ENCODE measurements around the gene OR7D4. TPM values are rescaled to one million over a fixed set of nuclear protein-coding genes. Genes with fewer than 3 reads are reported as not detected.
"Not testable (repeated sequence)": the region's sequence is repeated elsewhere in the genome, so short reads cannot be mapped to it uniquely, and the experiment has no call there.

OR7D4 gene
- total RNA-seq: not detected

- no peak for DNase-seq (ENCODE audit: low read depth in 2 of 3, low spot score in 2 of 3)
Measured at GRCh38 chr19:9219489-9219888, at the start of gene OR7D4. Gene OR7D4 (minus strand): TSS chr19:9219589. CDS start chr19:9214837, 4,752 bp downstream.

DNA sequence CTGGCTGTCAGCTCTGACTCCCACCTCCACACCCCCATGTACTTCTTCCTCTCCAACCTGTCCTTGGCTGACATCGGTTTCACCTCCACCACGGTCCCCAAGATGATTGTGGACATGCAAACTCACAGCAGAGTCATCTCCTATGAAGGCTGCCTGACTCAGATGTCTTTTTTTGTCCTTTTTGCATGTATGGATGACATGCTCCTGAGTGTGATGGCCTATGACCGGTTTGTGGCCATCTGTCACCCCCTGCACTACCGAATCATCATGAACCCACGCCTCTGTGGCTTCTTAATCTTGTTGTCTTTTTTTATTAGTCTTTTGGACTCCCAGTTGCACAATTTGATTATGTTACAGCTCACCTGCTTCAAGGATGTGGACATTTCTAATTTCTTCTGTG lies 31.8 kb upstream of the OR7D4 start:
- no peak for DNase-seq (ENCODE audit: low read depth in 2 of 3, low spot score in 2 of 3)

DNA sequence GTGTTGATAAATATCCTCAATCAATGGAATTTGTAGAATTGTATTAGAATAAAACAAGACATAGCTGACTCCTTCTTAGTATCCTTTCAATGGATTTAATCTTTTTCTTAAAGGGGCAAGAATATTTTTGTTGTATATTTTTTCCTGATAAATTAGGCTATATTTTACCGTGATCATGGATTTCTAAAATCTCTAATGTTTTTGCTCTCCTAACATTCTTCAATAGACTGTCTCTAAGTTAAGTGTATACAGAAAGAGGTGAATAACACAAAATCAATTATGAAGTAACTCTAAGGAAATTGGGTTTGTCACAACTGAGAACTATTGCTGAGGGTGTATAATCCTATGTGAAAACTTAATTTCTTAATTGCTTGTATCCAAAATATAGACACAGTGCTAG lies 31.2 kb upstream of the OR7D4 start, which contains the start of gene OR7E24:
OR7E24 (plus strand) TSS at position 301 of the 400 bp plus-strand sequence. CDS start 114 bp downstream, outside the sequence.
- no peak for DNase-seq (ENCODE audit: low read depth in 2 of 3, low spot score in 2 of 3)

DNA sequence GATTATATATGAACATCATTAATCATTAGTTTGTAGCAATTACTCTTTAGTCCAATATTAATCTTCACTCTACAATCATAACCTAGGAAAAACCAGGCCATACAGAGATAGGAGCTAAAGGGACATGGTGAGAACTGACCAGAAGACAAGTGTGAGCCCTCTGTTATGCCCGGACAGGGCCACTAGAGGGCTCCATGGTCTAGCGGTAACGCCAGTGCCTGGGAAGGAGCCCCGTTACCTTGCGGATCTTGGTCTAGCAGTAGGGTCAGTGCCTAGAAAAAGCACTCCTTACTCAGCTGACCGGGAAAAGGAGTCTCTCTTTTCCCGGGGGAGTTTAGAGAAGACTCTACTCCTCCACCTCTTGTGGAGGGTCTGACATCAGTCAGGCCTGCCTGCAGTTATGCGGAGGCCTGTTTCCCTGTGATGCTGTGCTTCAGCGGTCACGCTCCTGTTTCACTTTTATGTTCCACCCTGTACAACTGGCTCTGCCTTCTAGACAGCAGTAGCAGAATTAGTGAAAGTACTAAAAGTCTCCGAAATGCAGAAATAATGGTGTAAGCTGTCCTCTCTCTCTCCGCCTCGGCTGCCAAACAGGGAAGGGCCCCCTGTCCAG lies 13.8 kb downstream of the OR7D4 start:
- peak; percentile 16 to 70 (median 38) for DNase-seq (ENCODE audit: low read depth in 2 of 3, low spot score in 2 of 3)

- DNase-seq (ENCODE audit: low read depth in 2 of 3, low spot score in 2 of 3): not testable (repeated sequence)
Measured at GRCh38 chr19:9198044-9198443, 21.3 kb downstream of the OR7D4 start.

GRCh38 chr19:9189535-9189934 lies 29.9 kb downstream of the OR7D4 start:
- DNase-seq (ENCODE audit: low read depth in 2 of 3, low spot score in 2 of 3): no peak

- DNase-seq (ENCODE audit: low read depth in 2 of 3, low spot score in 2 of 3): no peak
Measured at GRCh38 chr19:9187191-9187590, 32.2 kb downstream of the OR7D4 start.

GRCh38 chr19:9183000-9183399 lies 36.4 kb downstream of the OR7D4 start:
- no peak for DNase-seq (ENCODE audit: low read depth in 2 of 3, low spot score in 2 of 3)

- DNase-seq (ENCODE audit: low read depth in 2 of 3, low spot score in 2 of 3): no peak
Measured at GRCh38 chr19:9178901-9179300, 40.5 kb downstream of the OR7D4 start, which contains the start of gene OR7D2. Gene OR7D2 (plus strand): TSS chr19:9178979. CDS start chr19:9185782, 6,803 bp downstream.

DNA sequence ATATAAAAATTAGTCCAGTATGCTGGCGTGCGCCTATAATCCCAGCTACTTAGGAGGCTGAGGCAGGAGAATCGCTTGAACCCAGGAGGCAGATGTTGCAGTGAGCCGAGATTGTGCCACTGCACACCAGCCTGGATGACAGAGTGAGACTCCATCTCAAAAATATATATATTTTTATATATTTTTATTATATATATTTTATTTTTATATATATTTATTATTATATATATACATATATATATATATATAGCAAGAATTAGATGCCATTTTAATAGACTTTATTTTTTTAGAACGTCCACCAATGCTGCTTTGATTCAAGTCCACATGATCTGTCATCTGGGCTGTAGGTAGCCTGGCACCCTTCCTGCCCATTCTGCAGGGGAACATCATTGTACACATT lies 44.1 kb downstream of the OR7D4 start:
- no peak for DNase-seq (ENCODE audit: low read depth in 2 of 3, low spot score in 2 of 3)

DNA sequence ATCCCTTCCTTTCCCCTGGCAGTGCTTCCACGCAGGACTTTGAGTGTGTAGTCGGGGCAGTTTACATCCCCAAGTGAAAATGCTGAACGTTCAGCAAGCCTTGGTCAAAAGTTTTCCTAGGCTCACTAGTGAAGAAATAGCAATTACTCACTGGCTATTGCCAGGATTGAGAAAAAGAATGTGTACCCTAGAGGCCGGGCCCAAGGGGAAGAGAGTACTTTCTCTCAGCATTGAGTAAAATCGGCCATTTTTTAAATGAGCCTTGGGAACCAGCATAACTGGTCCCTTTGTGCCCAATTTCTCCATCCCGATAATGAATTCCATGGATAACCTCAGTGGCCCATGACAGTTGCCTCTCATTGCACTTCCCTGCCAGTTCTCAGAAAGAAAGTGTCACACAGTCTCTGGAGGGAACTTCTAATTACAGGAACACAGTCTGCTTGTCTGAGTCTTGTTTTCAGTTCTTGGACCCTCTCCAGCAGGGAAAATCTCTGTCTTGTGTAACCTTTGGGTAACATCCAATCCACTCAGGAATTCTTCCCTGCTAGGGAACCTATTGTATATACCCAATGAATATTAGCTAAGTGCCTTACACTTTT lies 47.9 kb downstream of the OR7D4 start:
- no peak for DNase-seq (ENCODE audit: low read depth in 2 of 3, low spot score in 2 of 3)

DNA sequence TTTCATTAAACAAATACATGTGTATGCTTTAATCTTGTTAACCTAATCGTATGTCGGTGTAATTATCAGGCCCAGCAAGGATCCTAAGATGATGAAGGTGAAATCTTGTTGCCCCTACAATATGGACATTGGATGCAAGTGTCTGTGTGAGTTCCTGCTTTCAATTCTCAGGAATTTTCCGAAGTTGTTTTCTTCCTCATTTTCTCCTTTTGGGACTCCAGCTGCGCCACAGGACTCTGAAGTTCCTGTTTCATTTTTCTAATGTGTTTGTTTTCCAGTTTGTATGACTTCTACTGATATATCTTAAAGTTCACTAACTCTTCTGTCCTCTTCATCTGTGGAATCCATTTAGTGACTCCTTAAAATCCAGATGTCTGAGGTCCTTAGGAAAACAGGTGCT lies 52.5 kb downstream of the OR7D4 start:
- no peak for DNase-seq (ENCODE audit: low read depth in 2 of 3, low spot score in 2 of 3)

DNA sequence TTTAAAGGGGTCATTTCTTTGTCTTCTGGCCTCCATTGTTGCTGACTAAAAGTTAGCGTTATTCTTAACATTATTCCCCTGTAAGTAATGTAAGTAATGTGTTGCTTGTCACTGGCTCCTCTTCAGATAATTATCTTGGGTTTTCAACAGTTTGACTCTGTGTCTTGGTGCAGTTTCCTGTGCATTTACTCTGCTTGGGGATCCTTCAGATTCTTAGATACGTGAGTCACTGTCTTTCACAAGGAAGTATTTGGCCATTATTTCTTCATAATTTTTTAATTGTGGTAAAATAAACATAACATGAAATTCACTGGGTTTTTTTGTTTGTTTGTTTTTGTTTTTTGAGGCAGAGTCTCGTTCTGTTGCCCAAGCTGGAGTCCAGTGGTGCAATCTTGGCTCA lies 54.1 kb downstream of the OR7D4 start:
- DNase-seq (ENCODE audit: low read depth in 2 of 3, low spot score in 2 of 3): no peak

- no peak for DNase-seq (ENCODE audit: low read depth in 2 of 3, low spot score in 2 of 3)
Measured at GRCh38 chr19:9161427-9161826, 58.0 kb downstream of the OR7D4 start.

Other genes with a start within 250 kb of the OR7D4 start
- gene MUC16, start 209.2 kb downstream of the OR7D4 start, total RNA-seq: under 0.01 TPM
- gene OR1M1, start 132.5 kb downstream of the OR7D4 start, total RNA-seq: not detected
- gene OR7G2, start 112.1 kb downstream of the OR7D4 start, total RNA-seq: not detected
- gene OR7G1, start 103.8 kb downstream of the OR7D4 start, total RNA-seq: not detected
- not detected for gene OR7G3, start 92.6 kb downstream of the OR7D4 start, total RNA-seq
- 36.6 TPM for gene ZNF317, start 79.2 kb downstream of the OR7D4 start, total RNA-seq
- gene OR7D2, start 40.6 kb downstream of the OR7D4 start, total RNA-seq: 0.27 TPM
- gene OR7E24, start 31.3 kb upstream of the OR7D4 start, total RNA-seq: not detected
- gene ZNF699, start 90.2 kb upstream of the OR7D4 start, total RNA-seq: 12.4 TPM
- 10.8 TPM for gene ZNF559, start 104.6 kb upstream of the OR7D4 start, total RNA-seq
- 0.81 TPM for gene ZNF177, start 143.4 kb upstream of the OR7D4 start, total RNA-seq
- 14.5 TPM for gene ZNF266, start 216.0 kb upstream of the OR7D4 start, total RNA-seq